Neuronal stem cell (in vitro differentiated cells): ENCODE data around the gene AMIGO3.

Experiments used
- DNase-seq: peaks from one replicate; pipeline ENCODE4 v3.0.0-alpha.2; 2013; ENCODE audit warnings: low spot score
- H2AFZ ChIP-seq: one replicate; pipeline ENCODE4 v1.6.1; 2013; ENCODE audit warnings: mild to moderate bottlenecking, low read length, inconsistent platforms
- H2AK5ac ChIP-seq: 2 replicates; pipeline ENCODE4 v1.6.1; 2013; ENCODE audit warnings: low read depth, mild to moderate bottlenecking, inconsistent platforms, low read length, moderate library complexity, mixed read lengths
- H2BK120ac ChIP-seq: 2 replicates; pipeline ENCODE4 v1.6.1; 2013; ENCODE audit warnings: low read depth, mild to moderate bottlenecking, inconsistent platforms, low read length, moderate library complexity, mixed read lengths
- H2BK12ac ChIP-seq: one replicate; pipeline ENCODE4 v1.6.1; 2013; ENCODE audit warnings: low read length, inconsistent platforms
- H2BK15ac ChIP-seq: 2 replicates; pipeline ENCODE4 v1.6.1; 2013; ENCODE audit warnings: mild to moderate bottlenecking, low read length, inconsistent platforms, mixed read lengths
- H2BK5ac ChIP-seq: one replicate; pipeline ENCODE4 v1.6.1; 2013; ENCODE audit warnings: inconsistent platforms, mild to moderate bottlenecking, low read length, moderate library complexity
- H3K14ac ChIP-seq: one replicate; pipeline ENCODE4 v1.6.1; 2013; ENCODE audit warnings: low read length, inconsistent platforms
- H3K18ac ChIP-seq: 2 replicates; pipeline ENCODE4 v1.6.1; 2013; ENCODE audit warnings: low read length, inconsistent platforms
- H3K23ac ChIP-seq: 2 replicates; pipeline ENCODE4 v1.6.1; 2013; ENCODE audit warnings: low read depth, mild to moderate bottlenecking, mixed read lengths, low read length, inconsistent platforms; ENCODE audit not compliant: poor library complexity
- H3K27ac ChIP-seq: replicated peaks from 3 replicates; pipeline ENCODE4 v1.5.1; 2013; ENCODE audit warnings: low read length, inconsistent platforms
- H3K27me3 ChIP-seq, 3 experiments: 2 replicates each; pipeline ENCODE4 v1.6.1; 2013; ENCODE audit warnings: low read length in 3 of 3, mild to moderate bottlenecking in 2 of 3, inconsistent platforms in 1 of 3, low read depth in 1 of 3, mixed read lengths in 1 of 3, moderate library complexity in 1 of 3; ENCODE audit not compliant: control insufficient read depth in 3 of 3, insufficient read depth in 3 of 3
- H3K36me3 ChIP-seq, 2 donors: replicated peaks in 1 of 2; 2 replicates each; pipeline ENCODE4 v1.6.1; 2013; ENCODE audit warnings: low read length in 2 of 2; ENCODE audit not compliant: control insufficient read depth in 2 of 2, insufficient read depth in 2 of 2
- H3K4ac ChIP-seq: 2 replicates; pipeline ENCODE4 v1.6.1; 2013; ENCODE audit warnings: inconsistent platforms, mild to moderate bottlenecking, low read length, moderate library complexity
- H3K4me1 ChIP-seq, 2 donors: 1 replicate in 1 of 2; 2 replicates in 1 of 2; pipeline ENCODE4 v1.6.1; 2013; ENCODE audit warnings: low read length in 2 of 2, low read depth in 1 of 2; ENCODE audit not compliant: control insufficient read depth in 2 of 2, insufficient read depth in 1 of 2
- H3K4me2 ChIP-seq: one replicate; pipeline ENCODE4 v1.6.1; 2013; ENCODE audit warnings: mild to moderate bottlenecking, low read length, inconsistent platforms; ENCODE audit not compliant: insufficient read depth, poor library complexity, severe bottlenecking
- H3K4me3 ChIP-seq, 2 donors: 2 replicates each; pipeline ENCODE4 v1.5.1; 2013; ENCODE audit warnings: low read length in 2 of 2, mild to moderate bottlenecking in 2 of 2, inconsistent platforms in 1 of 2, moderate library complexity in 1 of 2
- H3K79me1 ChIP-seq: one replicate; pipeline ENCODE4 v1.6.1; 2013; ENCODE audit warnings: low read depth, mild to moderate bottlenecking, inconsistent platforms, low read length, moderate library complexity
- H3K9ac ChIP-seq: one replicate; pipeline ENCODE4 v1.6.1; 2013; ENCODE audit warnings: mild to moderate bottlenecking, low read depth, low read length, inconsistent platforms; ENCODE audit not compliant: poor library complexity
- H3K9me3 ChIP-seq, 2 donors: replicated peaks in 1 of 2; 2 replicates each; pipeline versions ENCODE3 to v1.6.1; 2013; ENCODE audit warnings: low read length in 2 of 2, mild to moderate bottlenecking in 2 of 2, inconsistent platforms in 1 of 2, low read depth in 1 of 2, mixed read lengths in 1 of 2, moderate library complexity in 1 of 2; ENCODE audit not compliant: control insufficient read depth in 2 of 2, insufficient read depth in 1 of 2
- H4K8ac ChIP-seq: one replicate; pipeline ENCODE4 v1.6.1; 2013; ENCODE audit warnings: low read depth, mild to moderate bottlenecking, inconsistent platforms, low read length, moderate library complexity
- H4K91ac ChIP-seq: one replicate; pipeline ENCODE4 v1.6.1; 2013; ENCODE audit warnings: low read length, low read depth, mild to moderate bottlenecking, inconsistent platforms; ENCODE audit not compliant: poor library complexity
- WGBS, 2 donors: extraction: QIAGEN DNeasy Blood & Tissue Kit; methylation state at CpG; one replicate each; pipeline ENCODE4 v1.1.7; 2013; ENCODE audit warnings: missing lambda C conversion rate in 2 of 2, mixed read lengths in 1 of 2; ENCODE audit not compliant: insufficient read length in 2 of 2, insufficient replicate concordance in 1 of 2; ENCODE audit errors: extremely low coverage in 2 of 2; 5-methylcytosine and 5-hydroxymethylcytosine counted together

Gene AMIGO3

GRCh38 chr3:49723296-49723627, 3.8 kb upstream of the AMIGO3 start:
- Histone ChIP-seq H3K14ac (peak overlapping the region; percentile 57), H3K4me2 (peak overlapping the region; percentile 90), H2BK120ac (no peak overlapping the region), H2BK12ac (no peak overlapping the region), H3K27ac (peak overlapping the region; percentile 33), H3K4me3 (peak overlapping the region; percentile 80 to 97), H3K23ac (peak overlapping the region; percentile 98), H3K4ac (no peak overlapping the region), H3K18ac (peak overlapping the region; percentile 92), H3K79me1 (peaks cover 33% of the 10 kb centered on the region), H3K9me3 (peaks cover 0 to 3% of the 10 kb centered on the region in 2 donors), H3K27me3 (peaks cover 0 to 1% (median 0%) of the 10 kb centered on the region in 3 experiments), H2BK15ac (no peak overlapping the region), H2AK5ac (peak overlapping the region; percentile 96), H3K9ac (peak overlapping the region; percentile 96), H3K4me1 (peaks cover 14 to 16% of the 10 kb centered on the region in 2 donors), H4K8ac (no peak overlapping the region), H4K91ac (no peak overlapping the region), H2AFZ (peak overlapping the region; percentile 93), H3K36me3 (peaks cover 45 to 78% of the 10 kb centered on the region in 2 donors), H2BK5ac (peak overlapping the region; percentile 19)
- no peak for DNase-seq
- WGBS, 2 donors: no CpG with 5 or more reads among the region's 20 CpGs

DNA sequence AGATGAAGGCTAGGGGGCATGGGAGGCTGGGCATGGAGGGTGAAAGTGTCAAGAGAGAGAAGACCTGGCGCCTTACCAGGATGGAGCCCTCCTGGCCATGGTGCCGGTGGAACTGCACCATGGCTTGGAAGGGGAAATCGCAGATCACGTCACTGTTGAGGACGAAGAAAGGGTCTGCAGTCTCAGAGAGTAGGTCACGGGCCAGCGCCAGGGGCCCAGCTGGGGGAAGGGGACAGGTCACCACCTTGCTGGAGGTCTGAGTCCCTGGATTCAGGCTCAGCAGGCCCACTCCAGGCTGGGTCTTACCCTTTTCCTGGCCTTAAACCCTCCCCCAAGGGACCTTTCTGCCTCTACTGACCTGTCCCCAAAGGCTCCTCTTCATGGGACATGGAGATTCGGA, 3.4 kb upstream of the AMIGO3 start:
- H3K23ac ChIP-seq: no peak overlapping the region
- no peak overlapping the region for H2BK120ac ChIP-seq
- H3K27ac ChIP-seq: no peak overlapping the region
- no CpG with 5 or more reads among the region's 8 CpGs for WGBS, 2 donors
- H3K18ac ChIP-seq: no peak overlapping the region
- H3K4ac ChIP-seq: no peak overlapping the region
- H2AK5ac ChIP-seq: peak overlapping the region; percentile 96
- H3K79me1 ChIP-seq: peaks cover 33% of the 10 kb centered on the region
- no peak overlapping the region for H2BK15ac ChIP-seq
- peak overlapping the region; percentile 83 for H4K8ac ChIP-seq
- H2BK5ac ChIP-seq: no peak overlapping the region
- peak overlapping the region; percentile 80 to 97 for H3K4me3 ChIP-seq
- no peak overlapping the region for H3K9ac ChIP-seq
- H3K27me3 ChIP-seq: no peaks in the 10 kb centered on the region
- no peak for DNase-seq
- peaks cover 14 to 16% of the 10 kb centered on the region in 2 donors for H3K4me1 ChIP-seq
- H2BK12ac ChIP-seq: no peak overlapping the region
- no peak overlapping the region for H4K91ac ChIP-seq
- H3K14ac ChIP-seq: no peak overlapping the region
- H3K9me3 ChIP-seq: peaks cover 0 to 3% of the 10 kb centered on the region in 2 donors
- H2AFZ ChIP-seq: peak overlapping the region; percentile 93
- H3K4me2 ChIP-seq: peak overlapping the region; percentile 90
- peaks cover 44 to 78% of the 10 kb centered on the region in 2 donors for H3K36me3 ChIP-seq

GRCh38 chr3:49721896-49722781, 2.7 kb upstream of the AMIGO3 start:
- peaks cover 37 to 78% of the 10 kb centered on the region in 2 donors for H3K36me3 ChIP-seq
- peak overlapping the region; percentile 21 for H3K14ac ChIP-seq
- no peak overlapping the region for H2AFZ ChIP-seq

DNA sequence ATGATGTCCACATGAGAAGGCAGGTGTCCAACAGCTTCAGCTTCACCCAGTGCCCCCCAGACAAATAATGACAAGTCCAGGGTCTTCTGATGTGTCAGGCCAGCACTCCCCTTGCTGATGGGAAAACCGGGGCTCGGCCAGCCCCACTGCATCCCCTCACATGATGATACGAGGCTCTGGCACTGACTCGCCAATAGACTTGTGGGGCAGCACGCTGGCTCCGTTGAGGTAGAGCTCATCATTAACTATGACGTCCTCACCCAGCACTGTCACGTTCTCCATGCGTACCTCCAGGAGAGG, 2.1 kb upstream of the AMIGO3 start:
- Histone ChIP-seq H3K9ac (no peak overlapping the region), H3K9me3 (peaks cover 0 to 3% of the 10 kb centered on the region in 2 donors), H4K91ac (no peak overlapping the region), H3K4ac (no peak overlapping the region), H3K4me1 (peaks cover 14 to 16% of the 10 kb centered on the region in 2 donors), H4K8ac (no peak overlapping the region), H2BK15ac (no peak overlapping the region), H3K27me3 (no peaks in the 10 kb centered on the region), H2BK12ac (no peak overlapping the region), H3K14ac (no peak overlapping the region), H3K4me2 (no peak overlapping the region), H2BK5ac (peak overlapping the region; percentile 66), H3K23ac (no peak overlapping the region), H3K27ac (no peak overlapping the region), H2AFZ (no peak overlapping the region), H3K36me3 (peaks cover 34 to 78% of the 10 kb centered on the region in 2 donors), H3K18ac (no peak overlapping the region), H2BK120ac (no peak overlapping the region), H2AK5ac (no peak overlapping the region), H3K79me1 (peaks cover 26% of the 10 kb centered on the region), H3K4me3 (no peak overlapping the region)
- no peak for DNase-seq
- no CpG with 5 or more reads among the region's 9 CpGs for WGBS, 2 donors

More at GRCh38 chr3:49721896-49722781, 2.7 kb upstream of the AMIGO3 start:
- WGBS, 2 donors: no CpG with 5 or more reads among the region's 26 CpGs
- no peak for DNase-seq
- Histone ChIP-seq H3K9ac (peak overlapping the region; percentile 44), H3K4ac (no peak overlapping the region), H2BK15ac (peak overlapping the region; percentile 26), H4K8ac (peak overlapping the region; percentile 82), H3K18ac (peak overlapping the region; percentile 28), H4K91ac (no peak overlapping the region), H3K27me3 (no peaks in the 10 kb centered on the region), H3K79me1 (peaks cover 29% of the 10 kb centered on the region), H3K9me3 (peaks cover 0 to 3% of the 10 kb centered on the region in 2 donors), H3K27ac (no peak overlapping the region), H3K4me2 (no peak overlapping the region), H2BK5ac (peak overlapping the region; percentile 66), H3K4me1 (peaks cover 14 to 16% of the 10 kb centered on the region in 2 donors), H2BK120ac (no peak overlapping the region), H3K4me3 (peak overlapping the region; percentile 27 to 80), H2AK5ac (peak overlapping the region; percentile 45), H2BK12ac (peak overlapping the region; percentile 73), H3K23ac (peak overlapping the region; percentile 43)
